Esophagus squamous epithelium (tissue), 5 donors: ENCODE measurements around the gene PCDHGA6. TPM values are rescaled to one million over a fixed set of nuclear protein-coding genes. Genes with fewer than 3 reads are reported as not detected.
A peak's percentile ranks its signal among the peaks of the same experiment; 100 is the strongest.
"Not testable (repeated sequence)": the region's sequence is repeated elsewhere in the genome, so short reads cannot be mapped to it uniquely, and the experiment has no call there.

ENCODE experiments used
- DNase-seq: peaks from one replicate; lab custom pipeline; 2025; lab: John Stamatoyannopoulos, UW
- H3K27ac ChIP-seq, 4 donors: fragments of 200-600 bp; sonication (generic); one replicate each; pipeline ENCODE4 v1.5.1; 2016 to 2019; ENCODE audit warnings: mild to moderate bottlenecking in 1 of 4
- H3K27me3 ChIP-seq, 4 donors: fragments of 200-600 bp; sonication (generic); 1 replicate in 3 of 4; 2 replicates in 1 of 4; pipeline versions ENCODE4 v1.5.1 to v1.6.0; 2017 to 2021; ENCODE audit warnings: antibody characterized with exemption in 1 of 4
- H3K36me3 ChIP-seq, 3 donors: fragments of 200-600 bp; sonication (generic); one replicate each; pipeline ENCODE4 v1.5.1; 2016 to 2019
- H3K4me1 ChIP-seq, 3 donors: fragments of 200-600 bp; sonication (generic); one replicate each; pipeline ENCODE4 v1.5.1; 2017 to 2019
- H3K4me3 ChIP-seq, 4 donors: fragments of 200-600 bp; sonication (generic); 1 replicate in 3 of 4; 2 replicates in 1 of 4; pipeline ENCODE4 v1.5.1; 2016 to 2019; ENCODE audit warnings: mild to moderate bottlenecking in 2 of 4, moderate library complexity in 1 of 4
- H3K9me3 ChIP-seq, 3 donors: fragments of 200-600 bp; sonication (generic); one replicate each; pipeline ENCODE4 v1.5.1; 2016 to 2019
- CTCF ChIP-seq, 6 experiments: fragments of 450-650 bp in 4 of 6; fragments of 200-600 bp in 2 of 6; sonication (generic) in 2 of 6; IDR thresholded peaks; one replicate each; pipeline ENCODE4 v1.5.1; 2016 to 2019; ENCODE audit warnings: antibody characterized with exemption in 6 of 6, mild to moderate bottlenecking in 4 of 6, moderate library complexity in 4 of 6
- POLR2A ChIP-seq, 4 donors: fragments of 450-650 bp; IDR thresholded peaks; one replicate each; pipeline ENCODE4 v1.6.1; 2017; ENCODE audit warnings: antibody characterized with exemption in 4 of 4, mild to moderate bottlenecking in 4 of 4, moderate library complexity in 3 of 4
- WGBS, 2 donors: methylation state at CpG; one replicate each; pipeline ENCODE4 v1.1.5; 2018; 5-methylcytosine and 5-hydroxymethylcytosine counted together
- intact Hi-C: fragments of 100-400 bp; cut with DNase I; formaldehyde crosslinking; loops from one replicate; pipeline ENCODE4 v1.15.0; 2022
- total RNA-seq, 4 donors: library from RNA; depleted of rRNA; stranded (reverse); fragments of >200 nt; gene quantifications; one replicate each; pipeline ENCODE4 v1.1.0, GENCODE V29; 2016
- donor health status: DM: yes; HTN: yes; CAD: no.

The PCDHGA6 gene
- total RNA-seq, 4 donors from 2014 or later: 0.76 to 2.9 (median 2.0) TPM

GRCh38 chr5:141384471-141385267, 11.0 kb downstream of the PCDHGA6 start:
- Histone ChIP-seq H3K4me1 (no peaks in the 10 kb centered on the region), H3K27ac (no peak overlapping the region), H3K4me3 (no peak overlapping the region), H3K27me3 (peaks cover 0 to 19% (median 0%) of the 10 kb centered on the region in 4 donors), H3K36me3 (peaks cover 0 to 4% (median 0%) of the 10 kb centered on the region in 3 donors), H3K9me3 (peaks cover 8 to 92% (median 83%) of the 10 kb centered on the region in 3 donors)
- intact Hi-C loops: no loop called here
- TF ChIP-seq CTCF (IDR thresholded peaks at IDR 0.05): no peak
- TF ChIP-seq POLR2A (IDR thresholded peaks at IDR 0.05): no peak
- DNase-seq: no peak
- 47 to 48% methylated on average over 5 to 14 of the region's 43 CpGs for WGBS, 2 donors

- H3K4me3 ChIP-seq: peak within 1 kb of the TSS in 3 of 4 donors; percentile 15 to 22 (median 17)
- peaks cover 14 to 96% (median 92%) of the 10 kb centered on the region in 3 donors for H3K9me3 ChIP-seq
- DNase-seq, H3K4me1 ChIP-seq, intact Hi-C loops, H3K36me3 ChIP-seq, H3K27ac ChIP-seq: not testable (repeated sequence)
- H3K27me3 ChIP-seq: peaks cover 0 to 19% (median 0%) of the 10 kb centered on the region in 4 donors
- WGBS, 2 donors: 18 to 29% methylated on average over 4 to 6 of the region's 40 CpGs
- peak in 3 of 6 experiments; percentile 19 to 44 (median 30) for TF ChIP-seq CTCF (IDR thresholded peaks at IDR 0.05)
Observed at GRCh38 chr5:141387557-141388311, 14.0 kb downstream of the PCDHGA6 start, which contains the start of gene PCDHGB4. PCDHGB4 (plus strand) TSS chr5:141387698; CDS start chr5:141387885, 187 bp downstream.

- Histone ChIP-seq H3K9me3 (peaks cover 20 to 96% (median 92%) of the 10 kb centered on the region in 3 donors), H3K36me3 (peaks cover 0 to 7% (median 0%) of the 10 kb centered on the region in 3 donors), H3K4me3 (no peak overlapping the region), H3K27me3 (peaks cover 0 to 19% (median 0%) of the 10 kb centered on the region in 4 donors), H3K27ac (no peak overlapping the region), H3K4me1 (no peaks in the 10 kb centered on the region)
- intact Hi-C loops: no loop called here
- TF ChIP-seq POLR2A (IDR thresholded peaks at IDR 0.05) (no peak), CTCF (IDR thresholded peaks at IDR 0.05) (no peak)
- whole genome bisulfite sequencing, 2 donors: 47 to 60% methylated on average over 7 to 10 of the region's 10 CpGs
- no peak for DNase-seq
Observed at GRCh38 chr5:141388661-141389060, 15.0 kb downstream of the PCDHGA6 start.

GRCh38 chr5:141389153-141390042, 15.7 kb downstream of the PCDHGA6 start:
- no peak for DNase-seq
- Histone ChIP-seq H3K4me3 (no peak overlapping the region), H3K27ac (no peak overlapping the region), H3K27me3 (peaks cover 0 to 25% (median 0%) of the 10 kb centered on the region in 4 donors), H3K4me1 (no peaks in the 10 kb centered on the region), H3K36me3 (peaks cover 0 to 7% (median 0%) of the 10 kb centered on the region in 3 donors), H3K9me3 (peaks cover 21 to 96% (median 92%) of the 10 kb centered on the region in 3 donors)
- TF ChIP-seq POLR2A (IDR thresholded peaks at IDR 0.05): no peak
- TF ChIP-seq CTCF (IDR thresholded peaks at IDR 0.05): no peak
- 48 to 58% methylated on average over 25 to 42 of the region's 77 CpGs for WGBS, 2 donors
- intact Hi-C loops: no loop called here
